ENCODE measurements around the gene PDCD10. TPM values are rescaled to one million over a fixed set of nuclear protein-coding genes. Genes with fewer than 3 reads are reported as not detected.

Gene PDCD10
- 72.4 and 88.6 TPM in 2 replicates for total RNA-seq (2014; rRNA removed; shearing (Covaris generic))

DNA sequence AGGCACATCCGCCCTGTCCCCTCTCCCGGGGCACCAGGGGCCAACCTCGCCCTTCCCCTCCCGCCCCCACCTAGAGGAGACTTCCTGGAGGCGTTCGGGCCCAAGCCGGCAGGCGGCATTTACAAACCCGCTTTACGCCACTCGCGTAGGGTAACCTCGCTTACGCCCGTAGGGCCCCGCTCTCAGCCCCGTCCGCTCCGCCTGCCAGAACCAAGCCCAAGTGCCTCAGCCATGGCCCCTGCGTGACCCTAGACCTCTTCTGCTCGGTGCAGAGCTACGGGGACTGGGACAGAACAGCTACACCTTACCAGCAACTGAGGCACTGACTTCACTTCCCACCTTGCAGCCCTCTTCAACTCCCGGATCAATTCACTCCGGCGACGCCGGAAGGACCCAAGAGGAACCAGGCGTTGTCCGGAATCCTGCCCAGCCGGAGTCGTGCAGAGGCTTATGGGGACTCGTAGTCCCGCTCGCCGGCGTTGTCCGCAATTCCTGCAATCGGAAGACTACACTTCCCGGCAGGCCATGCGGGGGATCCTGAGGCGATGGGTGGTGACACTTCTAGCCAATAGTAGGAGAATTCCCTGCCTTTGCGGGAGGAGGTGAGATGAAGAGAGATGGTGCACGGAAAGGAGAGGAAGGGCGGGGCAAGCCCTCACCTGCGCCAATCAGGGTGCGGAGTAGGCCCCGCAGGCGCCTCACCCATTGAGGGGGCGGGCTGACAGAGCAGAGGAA lies at the start of gene PDCD10:
TSS of gene PDCD10 (minus strand) at position 395 of the 735 bp plus-strand sequence. CDS start 14,735 bp downstream, outside the sequence.
- peak; percentile 100 for DNase-seq (ENCODE audit: low spot score)
- in situ Hi-C loops (cut with HindIII; ENCODE audit: low sequenced_read_pairs): no loop called here

DNA sequence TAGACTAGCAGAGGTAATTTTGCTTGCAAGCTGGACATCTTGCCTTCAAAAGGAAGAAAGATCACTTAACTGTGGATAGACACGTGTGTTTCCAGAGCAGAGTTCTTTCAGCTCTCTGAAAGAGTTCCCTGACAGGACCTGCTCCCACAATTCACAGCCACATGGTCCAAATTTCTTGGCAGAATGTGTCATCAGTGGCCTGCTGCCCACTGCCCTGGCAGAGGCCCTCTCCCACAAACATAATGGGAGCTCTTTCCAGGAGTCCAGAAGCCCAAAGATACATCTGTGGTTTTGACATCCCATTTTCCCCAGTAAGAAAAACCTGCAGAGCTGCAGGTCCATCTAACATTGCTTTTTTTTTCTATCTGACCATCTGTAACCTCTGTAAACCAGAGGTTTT lies 49.1 kb upstream of the PDCD10 start:
- peak; percentile 30 for DNase-seq (ENCODE audit: low spot score)
- in situ Hi-C loops (cut with HindIII; ENCODE audit: low sequenced_read_pairs): no loop called here

DNA sequence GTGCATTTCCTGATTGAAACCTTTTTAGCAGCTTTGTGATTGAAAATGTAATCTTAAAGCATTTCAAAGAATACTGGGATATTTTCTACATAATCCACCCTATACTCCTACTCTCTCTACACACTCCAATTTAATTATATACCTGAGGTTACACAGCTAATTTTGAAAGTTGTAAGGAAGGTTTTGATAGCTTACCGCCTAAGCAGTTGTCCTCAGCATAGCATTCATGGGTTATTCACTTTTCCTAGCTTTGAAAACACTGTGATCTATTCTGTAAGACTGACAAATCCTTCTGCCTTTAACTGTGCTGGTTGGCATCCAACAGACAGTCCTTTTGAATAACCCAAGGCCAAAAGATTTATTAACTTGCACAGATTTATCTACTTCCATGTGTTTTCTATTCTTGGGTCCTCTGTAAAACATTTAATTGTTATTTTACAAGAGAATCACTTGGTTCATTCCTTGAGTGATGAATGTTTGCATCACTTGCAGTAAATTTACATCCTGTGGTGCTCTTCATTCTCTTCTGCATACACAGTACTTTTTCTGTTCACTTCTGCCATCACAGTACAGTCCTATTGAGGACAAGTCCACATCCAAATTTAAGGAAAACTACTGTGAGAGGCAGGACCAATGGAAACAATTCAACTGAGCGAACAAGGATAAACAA lies 45.7 kb upstream of the PDCD10 start:
- in situ Hi-C loops (cut with HindIII; ENCODE audit: low sequenced_read_pairs): no loop called here

DNA sequence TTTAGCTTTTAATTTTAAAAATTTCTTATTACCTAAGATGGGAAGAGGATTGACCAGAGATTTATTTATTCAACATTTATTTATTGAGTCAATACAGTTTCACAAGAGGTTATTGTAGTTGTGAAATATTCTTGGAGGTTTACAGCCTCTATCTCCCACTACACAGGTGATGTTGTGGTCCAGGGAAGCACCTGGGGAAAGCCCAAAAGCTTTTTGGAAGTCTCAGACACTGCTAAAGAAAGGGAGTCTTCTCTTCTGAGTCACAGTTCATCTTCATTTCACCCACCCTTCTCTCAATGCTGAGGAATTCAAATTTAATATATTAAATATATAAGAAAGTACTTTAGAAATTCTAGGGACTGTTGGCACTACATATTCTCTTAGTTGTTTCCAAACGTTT lies 42.7 kb upstream of the PDCD10 start:
- DNase-seq (ENCODE audit: low spot score): no peak
- in situ Hi-C loops (cut with HindIII; ENCODE audit: low sequenced_read_pairs): no loop called here

More for the DNA sequence above, 45.7 kb upstream of the PDCD10 start:
- DNase-seq (ENCODE audit: low spot score): no peak

DNA sequence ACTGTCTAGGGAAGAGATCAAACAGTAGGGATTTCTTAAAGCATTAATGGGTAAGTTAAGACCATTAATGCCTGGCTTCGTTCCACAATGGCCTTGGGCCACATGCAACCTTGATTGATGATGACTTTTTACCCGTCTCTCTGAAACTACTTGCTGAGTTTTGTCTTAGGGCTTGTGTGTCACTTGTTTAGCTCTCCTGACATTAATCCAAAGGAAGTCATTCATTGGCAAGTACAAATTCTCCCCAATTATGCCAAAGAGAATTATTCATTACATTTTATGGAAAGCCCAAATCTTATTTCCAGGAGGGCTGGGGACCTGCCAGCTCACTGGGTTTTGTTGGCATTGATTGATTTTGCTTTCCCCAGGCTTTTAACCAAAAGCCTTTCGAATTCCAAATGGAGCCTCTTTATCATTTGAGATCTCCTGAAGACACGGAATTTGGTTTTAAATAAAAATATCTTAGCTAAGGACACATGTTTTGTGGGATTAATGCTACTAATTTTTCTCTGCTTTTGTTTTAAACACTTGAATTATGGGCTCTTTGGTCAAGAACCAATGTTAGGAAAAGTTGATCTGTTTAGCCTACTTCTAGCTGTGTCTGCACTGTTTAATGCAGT lies 41.5 kb upstream of the PDCD10 start:
- in situ Hi-C loops (cut with HindIII; ENCODE audit: low sequenced_read_pairs): no loop called here
- no peak for DNase-seq (ENCODE audit: low spot score)

DNA sequence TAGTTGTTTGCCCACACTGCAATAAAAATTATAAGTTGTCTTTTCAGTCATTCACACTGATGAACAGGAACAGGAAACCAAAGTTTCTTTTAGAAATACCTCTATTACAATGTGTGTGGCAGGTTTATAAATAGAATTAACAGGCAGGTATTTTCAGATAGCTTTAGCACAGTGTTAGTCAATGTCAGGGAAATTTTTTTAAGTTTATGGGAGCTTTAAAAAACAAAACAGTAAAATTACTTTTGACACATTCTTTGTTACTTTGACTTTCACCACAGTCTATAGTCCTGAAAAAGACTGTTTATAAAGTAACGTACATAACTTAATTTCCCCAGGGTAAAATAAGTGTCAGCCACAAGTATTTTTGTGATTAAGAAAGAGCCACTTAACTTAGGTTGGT lies 38.9 kb upstream of the PDCD10 start:
- no peak for DNase-seq (ENCODE audit: low spot score)
- in situ Hi-C loops (cut with HindIII; ENCODE audit: low sequenced_read_pairs): no loop called here

DNA sequence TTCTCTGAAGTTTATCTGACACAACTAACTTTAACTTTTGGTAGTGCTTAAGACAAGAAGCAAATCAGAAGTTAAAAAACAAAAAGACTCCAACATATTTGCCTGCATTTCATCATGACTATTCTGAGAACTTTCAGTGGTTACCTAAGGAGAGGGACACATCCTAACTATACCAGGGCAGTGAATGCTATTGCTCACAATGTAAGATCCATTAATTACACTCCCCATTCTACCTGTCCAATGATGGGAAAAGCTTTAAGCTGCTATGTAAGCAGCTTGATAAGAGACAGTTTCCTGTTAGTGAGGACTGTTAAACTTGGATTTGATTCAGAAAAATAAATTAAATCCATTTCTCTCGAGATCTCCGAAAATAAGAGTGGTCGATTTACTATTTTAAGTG lies 38.3 kb upstream of the PDCD10 start:
- no peak for DNase-seq (ENCODE audit: low spot score)
- in situ Hi-C loops (cut with HindIII; ENCODE audit: low sequenced_read_pairs): no loop called here

DNA sequence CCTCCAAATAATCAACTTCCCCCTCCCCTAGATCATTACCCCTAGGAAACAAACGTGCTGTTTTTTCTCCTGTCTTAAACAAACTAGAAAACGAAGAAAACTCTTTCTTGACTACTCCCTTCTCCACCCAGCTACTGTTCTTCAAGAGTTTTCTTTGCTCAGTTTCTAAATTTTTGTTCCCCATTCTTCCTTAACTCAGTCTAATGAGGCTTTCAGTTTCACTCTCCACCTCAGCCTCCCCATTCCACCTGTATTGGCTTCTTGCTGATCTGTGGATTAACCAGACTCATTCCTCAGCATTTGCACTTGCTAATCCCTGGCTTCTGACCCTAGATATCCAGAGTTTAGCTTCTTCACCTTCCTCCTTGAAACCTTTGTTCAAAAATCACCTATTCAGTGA lies 27.6 kb upstream of the PDCD10 start:
- DNase-seq (ENCODE audit: low spot score): no peak
- in situ Hi-C loops (cut with HindIII; ENCODE audit: low sequenced_read_pairs): no loop called here

DNA sequence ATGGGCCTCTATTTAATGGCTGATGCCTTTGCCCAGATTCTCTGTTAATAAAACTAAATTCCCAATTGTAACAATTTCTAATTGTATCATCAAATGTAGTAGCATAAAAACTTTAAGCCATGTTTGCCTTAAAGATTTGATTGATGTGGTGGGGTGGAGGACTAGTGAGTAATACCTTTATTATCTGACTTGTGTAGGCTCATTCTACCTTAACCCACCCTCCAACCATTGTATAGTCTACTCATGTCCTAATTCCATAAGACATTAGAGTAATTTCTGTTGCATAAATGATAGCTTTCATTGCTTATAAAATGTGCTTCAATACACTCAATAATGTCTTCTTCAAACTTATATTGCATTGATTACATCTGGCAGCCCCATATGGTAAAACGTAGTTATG lies 26.6 kb upstream of the PDCD10 start:
- in situ Hi-C loops (cut with HindIII; ENCODE audit: low sequenced_read_pairs): no loop called here
- DNase-seq (ENCODE audit: low spot score): no peak

DNA sequence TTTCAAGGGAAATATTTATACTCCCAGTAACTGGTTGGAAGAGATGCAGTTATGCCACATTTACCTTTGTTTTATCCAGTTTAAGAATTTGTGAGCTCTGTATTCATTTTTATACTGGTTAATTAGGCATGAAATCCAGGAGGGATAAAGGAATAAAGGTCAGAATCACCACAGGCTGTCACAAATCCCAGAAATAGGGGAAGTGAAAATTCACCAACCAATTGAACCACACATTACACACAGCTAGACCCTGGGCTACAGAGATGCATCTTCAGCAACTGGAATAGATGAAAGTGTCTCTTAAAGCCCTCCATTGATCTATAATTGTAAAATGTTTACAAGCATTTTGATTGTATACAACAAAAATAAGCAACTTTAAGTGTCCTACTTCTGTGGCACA lies 19.4 kb upstream of the PDCD10 start:
- DNase-seq (ENCODE audit: low spot score): no peak
- in situ Hi-C loops (cut with HindIII; ENCODE audit: low sequenced_read_pairs): no loop called here

DNA sequence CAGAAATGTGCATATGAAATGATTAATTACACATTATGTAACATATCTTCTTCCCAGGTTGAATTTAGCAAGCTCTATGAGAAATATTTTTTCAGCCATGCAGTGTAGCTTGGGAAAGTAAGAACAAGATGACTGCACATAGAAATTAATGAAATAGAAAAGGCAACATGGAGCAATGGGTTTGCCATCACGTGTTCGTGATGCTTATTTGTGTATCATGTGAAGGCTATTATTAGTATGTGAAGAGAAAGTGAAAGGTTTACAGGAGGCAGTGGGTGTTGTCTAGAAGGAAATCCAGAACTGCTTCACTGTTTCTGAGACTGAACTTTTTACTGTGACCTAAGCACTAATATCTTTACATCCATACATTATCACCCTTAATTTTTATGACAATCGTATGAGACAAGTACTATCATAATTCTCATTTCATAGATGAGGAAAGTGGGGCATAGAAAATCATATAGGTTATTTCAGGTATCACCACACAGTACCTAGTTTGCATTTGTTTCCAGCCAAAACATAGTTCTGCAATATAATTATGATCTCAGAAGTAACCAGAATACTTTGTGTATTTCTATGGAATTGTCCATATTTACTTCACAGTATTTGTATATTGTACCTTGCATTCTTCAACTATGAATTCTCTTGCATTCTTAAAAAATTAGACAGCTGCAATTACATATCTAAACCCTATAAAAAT lies 15.7 kb upstream of the PDCD10 start:
- no peak for DNase-seq (ENCODE audit: low spot score)
- in situ Hi-C loops (cut with HindIII; ENCODE audit: low sequenced_read_pairs): no loop called here

DNA sequence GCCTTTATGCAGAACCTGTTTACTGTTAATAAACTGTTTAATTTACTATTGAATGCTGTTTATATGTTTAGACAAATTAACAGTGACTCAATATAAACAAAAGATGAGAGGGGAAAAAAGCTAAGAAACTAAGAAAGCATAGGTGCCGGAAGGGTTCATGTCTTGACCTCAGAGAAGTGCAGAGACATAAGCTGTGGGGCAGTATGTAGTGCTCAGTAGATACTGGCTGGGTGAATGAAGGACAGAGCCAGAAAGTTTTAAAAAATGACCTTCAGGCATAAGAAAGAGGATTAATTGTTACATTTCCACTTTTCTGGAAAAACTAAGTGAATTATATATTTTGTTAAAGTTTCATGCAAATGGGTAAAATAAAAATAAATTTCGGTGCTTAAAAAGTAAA lies 15.0 kb upstream of the PDCD10 start:
- in situ Hi-C loops (cut with HindIII; ENCODE audit: low sequenced_read_pairs): no loop called here
- DNase-seq (ENCODE audit: low spot score): no peak

DNA sequence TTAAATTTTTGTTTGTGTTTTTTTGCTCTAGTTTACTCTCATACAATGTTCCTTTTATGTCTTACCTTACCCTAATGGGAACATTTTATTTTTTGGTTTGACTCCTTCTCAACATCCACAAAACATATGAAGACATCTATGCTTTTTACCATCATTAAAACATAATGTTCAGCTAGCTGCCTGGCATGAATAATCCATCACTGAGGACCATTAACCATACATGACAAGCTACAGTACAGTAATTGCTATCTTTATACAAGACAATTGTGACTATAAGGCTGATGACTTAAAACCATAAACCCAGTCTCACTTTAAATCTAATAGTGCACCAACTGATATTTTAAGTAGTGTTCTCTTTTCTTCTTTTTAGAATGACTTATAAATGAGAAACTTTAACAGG lies 14.5 kb upstream of the PDCD10 start:
- in situ Hi-C loops (cut with HindIII; ENCODE audit: low sequenced_read_pairs): no loop called here
- no peak for DNase-seq (ENCODE audit: low spot score)

DNA sequence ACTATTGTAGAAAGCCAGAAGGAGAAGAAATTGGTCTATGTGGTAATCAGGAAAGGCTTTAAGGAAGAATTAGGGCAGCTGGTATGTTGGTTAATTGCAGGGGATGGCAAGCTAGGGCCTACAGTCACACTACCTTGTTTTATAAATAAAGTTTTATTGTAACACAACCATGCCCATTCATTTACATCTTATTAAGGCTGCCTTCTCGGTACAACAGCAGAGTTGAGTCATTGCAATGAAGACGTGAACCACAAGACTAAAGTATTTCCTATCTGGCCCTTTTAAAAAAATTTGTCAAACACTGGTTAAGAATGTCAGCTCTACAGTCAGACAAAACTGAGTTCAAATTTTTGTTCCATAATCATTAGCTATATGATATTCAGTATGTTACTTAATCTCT lies 9.1 kb upstream of the PDCD10 start:
- in situ Hi-C loops (cut with HindIII; ENCODE audit: low sequenced_read_pairs): no loop called here
- DNase-seq (ENCODE audit: low spot score): no peak

DNA sequence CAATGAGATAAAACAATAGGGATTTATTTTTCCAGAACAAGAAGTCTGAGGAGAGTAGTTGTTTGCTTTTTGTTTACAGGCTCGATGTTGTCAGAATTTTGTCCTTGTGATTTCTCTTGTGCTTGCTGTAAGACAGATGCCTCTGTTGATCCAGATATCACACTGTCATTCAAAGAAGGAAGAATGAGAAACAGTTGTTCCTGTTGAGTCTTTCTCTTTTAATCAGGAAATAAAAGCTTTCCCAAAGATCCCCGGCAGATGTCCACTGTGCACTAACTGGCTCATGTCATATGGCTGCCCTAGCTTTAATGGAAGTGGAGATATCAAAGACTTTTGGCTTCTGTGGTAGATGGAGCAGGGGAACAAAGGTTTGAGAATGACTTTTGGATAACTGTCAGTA lies 7.6 kb upstream of the PDCD10 start:
- no peak for DNase-seq (ENCODE audit: low spot score)
- in situ Hi-C loops (cut with HindIII; ENCODE audit: low sequenced_read_pairs): no loop called here

DNA sequence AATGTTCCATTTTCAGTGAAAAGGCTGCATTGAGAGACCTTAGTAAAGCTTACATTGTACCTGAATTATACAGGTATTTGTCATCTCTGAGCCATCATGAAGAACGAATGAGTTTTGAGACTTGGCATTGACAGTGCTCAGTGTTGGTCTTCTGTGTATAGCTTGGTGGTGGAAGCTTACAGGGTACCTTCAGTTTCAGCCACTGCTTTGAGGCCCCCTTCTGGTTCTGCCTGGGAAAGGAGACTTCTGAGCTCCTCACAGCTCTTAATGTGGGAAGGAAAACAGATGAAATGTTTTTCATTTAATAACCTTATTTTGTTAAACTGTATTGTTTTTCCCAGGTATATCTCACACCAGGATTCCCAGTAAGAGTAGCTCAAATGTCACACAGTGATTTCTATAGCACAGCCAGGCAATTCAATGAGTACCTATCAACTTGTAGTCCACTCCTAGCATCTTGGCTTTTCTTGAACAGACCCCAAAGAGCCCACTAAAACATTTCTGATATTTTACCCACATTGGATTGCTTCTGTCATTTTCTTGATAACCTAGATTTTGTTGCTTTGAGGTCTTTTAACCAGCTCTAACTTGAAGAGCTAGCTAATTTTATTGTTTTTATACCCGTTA lies 6.4 kb upstream of the PDCD10 start:
- in situ Hi-C loops (cut with HindIII; ENCODE audit: low sequenced_read_pairs): no loop called here
- peak; percentile 26 for DNase-seq (ENCODE audit: low spot score)

DNA sequence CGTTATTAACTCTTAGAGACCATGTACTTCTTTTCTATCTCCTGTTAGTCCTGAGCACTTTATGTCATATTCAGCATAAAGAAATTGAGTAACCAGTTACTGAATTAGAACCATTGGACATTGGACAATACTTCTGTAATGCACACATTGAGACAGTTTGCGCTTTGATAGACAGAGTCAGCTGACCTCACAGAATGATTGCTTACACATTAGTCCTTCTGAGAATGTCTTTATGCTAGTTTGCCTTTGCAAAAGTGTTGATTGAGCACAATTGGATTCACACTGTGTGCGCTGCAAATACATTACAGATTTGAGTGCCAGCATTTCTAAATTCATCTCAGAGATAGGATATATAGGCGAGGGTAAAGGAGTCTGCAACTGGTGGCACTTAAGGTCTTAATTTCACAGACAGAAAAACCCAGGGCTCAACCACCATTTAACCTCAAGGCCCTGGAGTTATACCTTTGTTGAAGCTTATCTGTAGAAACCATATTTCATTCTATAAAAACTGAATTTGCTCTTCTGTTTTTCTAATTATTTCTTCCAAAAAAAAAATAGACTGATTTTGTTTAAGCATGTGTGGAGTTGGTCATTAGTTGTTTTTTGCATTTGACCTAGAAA lies 4.6 kb upstream of the PDCD10 start:
- in situ Hi-C loops (cut with HindIII; ENCODE audit: low sequenced_read_pairs): no loop called here

DNA sequence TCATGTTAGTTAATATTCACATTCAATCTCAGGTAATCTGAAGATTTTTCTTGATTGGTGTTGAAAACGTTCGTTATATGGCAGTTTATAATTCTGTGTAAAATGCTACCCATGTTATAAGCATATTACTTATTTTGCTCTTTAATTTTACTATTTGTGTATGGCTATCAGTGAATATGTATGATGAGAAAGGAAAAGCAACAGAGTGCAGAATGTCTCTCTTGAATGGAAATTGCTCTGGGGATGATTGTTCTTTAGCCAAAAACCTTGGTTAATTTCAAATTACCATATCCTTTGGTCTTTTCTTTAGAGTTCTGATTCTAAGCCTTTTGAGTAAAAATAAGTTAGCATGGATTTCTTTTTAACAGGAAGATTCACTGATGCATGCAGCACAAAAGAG lies 3.3 kb upstream of the PDCD10 start:
- in situ Hi-C loops (cut with HindIII; ENCODE audit: low sequenced_read_pairs): no loop called here
- no peak for DNase-seq (ENCODE audit: low spot score)

More for the DNA sequence above, 4.6 kb upstream of the PDCD10 start:
- no peak for DNase-seq (ENCODE audit: low spot score)

DNA sequence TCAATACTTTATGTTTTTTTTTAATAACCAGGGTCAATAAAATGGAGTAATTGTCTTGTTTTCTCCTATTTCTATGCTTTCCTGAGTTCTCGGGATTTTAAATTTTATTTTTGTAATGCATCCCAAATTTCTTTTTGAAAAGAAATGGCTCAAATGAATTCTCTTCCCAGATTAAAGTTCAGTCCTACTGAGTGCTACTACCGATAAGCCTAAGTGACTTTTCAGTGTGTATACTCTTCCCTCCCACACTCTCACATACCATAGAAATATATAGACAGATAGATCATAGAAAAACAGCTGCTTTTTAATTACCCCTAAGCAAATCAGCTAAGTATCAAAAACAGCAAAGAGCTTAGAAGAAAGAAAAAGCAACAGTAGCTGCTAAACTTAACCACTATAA lies 2.3 kb upstream of the PDCD10 start:
- no peak for DNase-seq (ENCODE audit: low spot score)
- in situ Hi-C loops (cut with HindIII; ENCODE audit: low sequenced_read_pairs): no loop called here

All from G401 (cell line).